Subcutaneous adipose tissue (tissue), 4 donors: ENCODE measurements around the gene MPST. TPM values are rescaled to one million over a fixed set of nuclear protein-coding genes. Genes with fewer than 3 reads are reported as not detected.

Experiments used
- total RNA-seq, 4 donors: library from RNA; depleted of rRNA; stranded (reverse); fragments of >200 nt; gene quantifications; one replicate each; pipeline ENCODE4 v1.1.0, GENCODE V29; 2016
- TF ChIP-seq, protein P1 (sequence below): fragments of 450-650 bp; IDR thresholded peaks from one replicate; pipeline ENCODE4 v1.5.1; 2016; ENCODE audit warnings: low read depth, mild to moderate bottlenecking, control low read depth, antibody characterized with exemption, moderate library complexity

Gene MPST
- total RNA-seq, 4 donors from 2014 or later: 61.1 to 320 (median 149) TPM

DNA sequence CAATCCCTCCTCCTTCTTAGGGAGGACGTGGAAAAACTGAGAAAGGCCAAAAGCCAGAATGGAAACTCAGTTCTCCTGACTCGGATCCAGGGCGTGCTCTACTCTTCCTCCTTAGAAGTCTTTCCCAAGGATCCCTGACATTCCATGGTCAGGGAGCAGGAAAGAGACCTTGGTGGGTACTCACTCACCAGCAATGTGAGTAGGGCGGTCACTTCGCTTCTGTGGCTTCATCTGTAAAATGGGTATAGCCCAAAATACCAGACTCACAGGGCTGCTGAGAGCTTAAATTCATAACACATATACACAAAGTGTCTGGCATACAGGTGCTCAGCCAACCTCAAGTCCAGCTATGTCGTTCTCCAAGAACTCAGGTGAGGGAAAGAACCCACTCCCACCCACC lies 31.4 kb downstream of the MPST start:
- TF ChIP-seq, protein P1, sequence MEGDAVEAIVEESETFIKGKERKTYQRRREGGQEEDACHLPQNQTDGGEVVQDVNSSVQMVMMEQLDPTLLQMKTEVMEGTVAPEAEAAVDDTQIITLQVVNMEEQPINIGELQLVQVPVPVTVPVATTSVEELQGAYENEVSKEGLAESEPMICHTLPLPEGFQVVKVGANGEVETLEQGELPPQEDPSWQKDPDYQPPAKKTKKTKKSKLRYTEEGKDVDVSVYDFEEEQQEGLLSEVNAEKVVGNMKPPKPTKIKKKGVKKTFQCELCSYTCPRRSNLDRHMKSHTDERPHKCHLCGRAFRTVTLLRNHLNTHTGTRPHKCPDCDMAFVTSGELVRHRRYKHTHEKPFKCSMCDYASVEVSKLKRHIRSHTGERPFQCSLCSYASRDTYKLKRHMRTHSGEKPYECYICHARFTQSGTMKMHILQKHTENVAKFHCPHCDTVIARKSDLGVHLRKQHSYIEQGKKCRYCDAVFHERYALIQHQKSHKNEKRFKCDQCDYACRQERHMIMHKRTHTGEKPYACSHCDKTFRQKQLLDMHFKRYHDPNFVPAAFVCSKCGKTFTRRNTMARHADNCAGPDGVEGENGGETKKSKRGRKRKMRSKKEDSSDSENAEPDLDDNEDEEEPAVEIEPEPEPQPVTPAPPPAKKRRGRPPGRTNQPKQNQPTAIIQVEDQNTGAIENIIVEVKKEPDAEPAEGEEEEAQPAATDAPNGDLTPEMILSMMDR: no peak

DNA sequence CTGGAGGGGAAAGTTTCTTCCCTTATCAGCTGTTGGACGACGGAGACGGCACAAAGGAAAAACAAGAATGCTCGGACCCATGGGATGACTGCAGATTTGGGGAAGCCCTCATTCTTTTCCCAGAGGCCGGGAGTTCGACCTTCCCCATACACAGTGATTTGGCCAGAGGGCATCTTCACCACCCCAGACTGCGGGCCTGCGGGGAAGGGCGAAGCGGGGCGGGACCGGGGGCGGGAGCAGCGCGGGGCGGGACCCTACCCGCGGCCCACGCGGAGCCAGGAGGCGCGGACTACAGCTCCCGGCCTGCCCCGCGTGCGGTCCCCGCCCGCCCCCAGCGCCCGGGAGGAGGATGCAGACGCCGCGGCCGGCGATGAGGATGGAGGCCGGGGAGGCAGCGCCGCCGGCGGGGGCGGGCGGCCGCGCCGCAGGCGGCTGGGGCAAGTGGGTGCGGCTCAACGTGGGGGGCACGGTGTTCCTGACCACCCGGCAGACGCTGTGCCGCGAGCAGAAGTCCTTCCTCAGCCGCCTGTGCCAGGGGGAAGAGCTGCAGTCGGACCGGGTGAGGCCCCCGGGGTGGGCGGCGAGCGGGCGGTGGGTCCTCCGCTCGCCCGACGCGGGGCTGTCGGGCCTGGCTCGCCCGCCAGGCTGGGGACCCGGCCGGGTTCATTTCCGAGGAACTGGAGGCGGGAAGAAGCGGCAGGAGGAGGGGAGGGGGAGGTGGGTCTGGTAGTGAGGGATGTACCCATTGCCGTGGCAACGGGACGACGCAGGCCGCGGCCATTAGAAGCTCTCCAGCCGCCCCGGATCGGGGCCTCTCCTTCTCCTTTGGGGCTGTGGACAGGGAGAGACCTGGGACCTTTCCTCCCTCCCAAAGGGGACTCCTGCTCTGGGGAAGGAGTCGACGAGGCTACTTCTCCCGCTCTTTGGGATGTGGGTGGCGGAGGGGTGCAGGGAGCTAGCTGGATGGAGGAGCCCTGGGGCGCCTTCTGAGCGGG lies 32.1 kb downstream of the MPST start, which contains the start of gene KCTD17:
Gene KCTD17 (plus strand): TSS at position 352 of the 995 bp plus-strand sequence. CDS start 19 bp downstream, at position 371.
- TF ChIP-seq, protein P1: no peak

DNA sequence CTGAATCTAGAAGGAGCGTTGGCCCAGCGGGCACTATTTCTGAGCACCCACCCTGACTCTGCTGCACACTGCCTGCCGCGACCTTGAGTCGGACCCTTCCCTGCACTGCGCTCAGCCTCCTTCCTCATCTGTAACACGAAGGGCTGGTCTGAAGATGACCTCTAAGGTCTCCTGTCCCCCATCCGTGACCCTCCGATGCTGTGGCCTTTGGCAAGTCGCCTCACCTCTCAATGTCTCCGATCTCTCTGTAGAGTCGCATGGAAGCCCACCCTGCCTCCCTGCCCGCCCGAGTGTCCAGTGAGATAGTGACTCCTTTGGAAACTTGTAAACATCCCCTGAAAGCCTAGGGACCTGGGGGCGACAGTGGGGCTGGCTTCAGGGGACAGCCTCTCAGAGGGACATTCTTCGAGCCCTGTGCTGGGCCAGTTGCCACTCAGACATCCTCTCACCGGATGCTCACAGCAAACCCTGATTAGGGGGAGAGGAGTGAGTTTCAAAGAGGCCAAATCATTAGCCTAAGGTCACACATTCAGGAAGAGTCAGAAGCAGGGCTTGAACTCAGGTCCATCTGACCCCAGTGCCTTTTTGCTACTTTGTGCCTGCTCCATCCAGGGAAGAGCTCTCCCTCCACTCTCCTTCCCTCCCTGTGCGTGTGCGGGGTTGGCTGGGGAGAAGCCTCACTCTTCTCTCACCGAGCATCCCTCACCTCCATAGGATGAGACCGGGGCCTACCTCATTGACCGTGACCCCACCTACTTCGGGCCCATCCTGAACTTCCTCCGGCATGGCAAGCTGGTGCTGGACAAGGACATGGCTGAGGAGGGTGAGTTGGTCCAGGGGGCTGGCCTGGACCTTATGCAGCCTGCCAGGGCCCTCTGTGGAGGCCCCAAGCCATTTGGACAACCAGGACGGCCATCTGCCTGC lies 33.1 kb downstream of the MPST start:
- TF ChIP-seq, protein P1: no peak

DNA sequence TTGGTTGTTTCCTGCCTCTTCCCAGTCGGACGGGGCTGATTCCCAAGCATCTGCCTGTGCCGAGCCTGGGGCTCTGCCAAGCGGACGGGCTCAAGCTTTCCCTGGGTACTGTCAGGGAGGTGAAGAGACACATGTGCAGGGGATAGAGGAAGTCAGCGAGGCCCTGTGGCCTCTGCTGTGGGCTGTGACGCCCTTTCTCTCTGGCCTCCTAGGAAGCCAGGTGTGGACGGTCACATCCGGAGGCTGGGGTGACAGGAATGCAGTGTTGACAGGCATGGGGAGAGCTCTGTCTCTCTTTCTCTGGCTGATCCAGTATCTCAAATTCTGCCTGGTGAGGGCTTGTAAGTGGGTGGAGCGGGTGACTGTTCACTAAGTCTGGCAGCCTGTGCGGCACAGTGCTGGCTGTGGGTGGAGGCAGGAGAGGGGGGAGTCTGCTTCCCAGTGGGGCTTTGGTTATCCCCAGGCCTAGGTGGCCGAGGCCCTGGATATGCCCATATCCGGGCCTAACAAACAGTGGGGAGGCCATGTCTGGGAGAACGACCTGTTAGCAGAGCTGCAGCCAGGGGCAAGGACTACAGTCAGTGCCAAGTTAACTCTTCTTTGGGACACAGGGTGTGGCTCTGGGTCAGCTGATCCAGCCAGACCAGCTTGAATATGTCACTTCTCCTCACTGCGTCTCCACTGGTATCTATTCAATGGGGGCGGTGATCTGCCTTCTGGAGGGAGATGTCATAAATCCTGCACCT lies 33.9 kb downstream of the MPST start:
- TF ChIP-seq, protein P1: no peak

DNA sequence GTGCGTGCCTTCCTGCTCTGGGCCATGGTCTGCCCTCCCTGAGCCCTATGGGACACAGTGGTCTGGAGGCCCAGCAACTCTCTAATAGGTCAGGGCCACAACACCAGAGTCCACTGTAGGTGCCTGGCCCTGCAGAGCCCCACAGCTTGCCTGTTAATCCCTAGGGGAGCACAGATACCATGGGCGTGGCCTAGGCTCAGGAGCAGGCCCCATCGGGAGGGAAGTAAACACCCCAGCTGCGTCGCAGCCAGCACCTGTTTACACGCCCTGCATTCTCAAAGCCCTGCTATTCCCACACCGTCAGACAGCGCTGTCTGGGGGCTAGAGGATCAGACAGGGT lies 34.5 kb downstream of the MPST start:
- TF ChIP-seq, protein P1: no peak

DNA sequence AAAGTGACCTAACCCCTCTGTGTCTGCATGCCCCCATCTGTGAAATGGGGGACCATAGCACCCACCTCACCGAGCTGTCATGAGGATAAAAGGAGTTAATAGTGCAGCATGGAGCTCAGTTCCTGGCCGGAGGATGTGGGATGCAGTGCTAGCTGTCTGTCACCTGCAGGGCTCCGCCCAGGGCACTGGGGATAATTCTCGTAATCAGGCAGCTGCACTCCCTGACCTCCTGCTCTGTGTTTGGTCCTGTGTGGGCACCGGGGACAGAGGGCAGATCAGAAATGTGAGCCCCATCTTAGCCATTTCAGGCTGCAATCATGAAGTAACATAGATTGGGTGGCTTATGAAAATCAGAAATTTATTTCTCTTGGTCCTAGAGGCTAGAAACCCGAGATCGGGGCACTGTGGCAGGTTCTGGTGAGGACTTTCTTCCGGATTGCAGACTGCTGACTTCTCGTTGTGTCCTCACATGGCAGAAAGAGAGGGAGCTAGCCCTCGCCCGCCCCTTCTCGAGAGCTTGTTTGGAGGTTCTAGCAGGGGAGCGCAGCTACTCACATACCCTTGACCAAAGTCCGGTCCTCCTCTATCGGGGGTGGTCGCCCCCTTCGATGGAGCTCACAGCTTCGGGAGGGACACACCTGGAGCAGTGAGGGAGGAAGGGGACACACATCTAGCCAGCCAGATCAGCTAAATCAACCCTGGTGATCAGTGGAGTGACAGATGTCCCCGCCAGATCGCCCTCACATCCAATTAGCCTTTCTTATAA lies 35.2 kb downstream of the MPST start:
- TF ChIP-seq, protein P1: no peak
